ENCODE measurements around the gene BGN. TPM values are rescaled to one million over a fixed set of nuclear protein-coding genes. Genes with fewer than 3 reads are reported as not detected.

BGN gene
- total RNA-seq (2014; rRNA removed; shearing (Covaris generic)) = not detected in 2 replicates

- no peak for DNase-seq (ENCODE audit: low spot score)
- in situ Hi-C loops (cut with HindIII; ENCODE audit: low sequenced_read_pairs) = no loop called here
Observed at GRCh38 chrX:153494541-153495361, at the start of gene BGN. BGN (plus strand) TSS chrX:153494980; CDS start chrX:153504632, 9,652 bp downstream.

GRCh38 chrX:153445106-153445855 is 49.5 kb upstream of the BGN start:
- in situ Hi-C loops (cut with HindIII; ENCODE audit: low sequenced_read_pairs) = no loop called here
- DNase-seq (ENCODE audit: low spot score) = no peak

GRCh38 chrX:153445856-153446635 is 48.7 kb upstream of the BGN start, which contains the start of gene TREX2:
TREX2 (minus strand) TSS chrX:153446056; CDS start chrX:153445430, 626 bp downstream.
- in situ Hi-C loops (cut with HindIII; ENCODE audit: low sequenced_read_pairs) = no loop called here
- DNase-seq (ENCODE audit: low spot score) = no peak

- in situ Hi-C loops (cut with HindIII; ENCODE audit: low sequenced_read_pairs) = no loop called here
- no peak for DNase-seq (ENCODE audit: low spot score)
Observed at GRCh38 chrX:153446636-153446936, 48.2 kb upstream of the BGN start.

GRCh38 chrX:153446950-153447580 is 47.7 kb upstream of the BGN start:
- in situ Hi-C loops (cut with HindIII; ENCODE audit: low sequenced_read_pairs) = no loop called here
- no peak for DNase-seq (ENCODE audit: low spot score)

- no peak for DNase-seq (ENCODE audit: low spot score)
- in situ Hi-C loops (cut with HindIII; ENCODE audit: low sequenced_read_pairs) = no loop called here
Observed at GRCh38 chrX:153447581-153447960, 47.2 kb upstream of the BGN start.

GRCh38 chrX:153448556-153449367 is 46.0 kb upstream of the BGN start:
- no peak for DNase-seq (ENCODE audit: low spot score)

GRCh38 chrX:153449368-153450113 is 45.2 kb upstream of the BGN start:
- DNase-seq (ENCODE audit: low spot score) = no peak
- in situ Hi-C loops (cut with HindIII; ENCODE audit: low sequenced_read_pairs) = no loop called here

More at GRCh38 chrX:153448556-153449367, 46.0 kb upstream of the BGN start:
- in situ Hi-C loops (cut with HindIII; ENCODE audit: low sequenced_read_pairs) = no loop called here

GRCh38 chrX:153450114-153450948 is 44.4 kb upstream of the BGN start:
- in situ Hi-C loops (cut with HindIII; ENCODE audit: low sequenced_read_pairs) = no loop called here
- DNase-seq (ENCODE audit: low spot score) = no peak

- no peak for DNase-seq (ENCODE audit: low spot score)
- in situ Hi-C loops (cut with HindIII; ENCODE audit: low sequenced_read_pairs) = no loop called here
Observed at GRCh38 chrX:153450949-153451277, 43.9 kb upstream of the BGN start.

- no peak for DNase-seq (ENCODE audit: low spot score)
- in situ Hi-C loops (cut with HindIII; ENCODE audit: low sequenced_read_pairs) = no loop called here
Observed at GRCh38 chrX:153454901-153455550, 39.8 kb upstream of the BGN start.

- DNase-seq (ENCODE audit: low spot score) = no peak
- in situ Hi-C loops (cut with HindIII; ENCODE audit: low sequenced_read_pairs) = no loop called here
Observed at GRCh38 chrX:153455571-153455970, 39.2 kb upstream of the BGN start.

- in situ Hi-C loops (cut with HindIII; ENCODE audit: low sequenced_read_pairs) = no loop called here
- DNase-seq (ENCODE audit: low spot score) = no peak
Observed at GRCh38 chrX:153456161-153456560, 38.6 kb upstream of the BGN start.

GRCh38 chrX:153456704-153457103 is 38.1 kb upstream of the BGN start:
- DNase-seq (ENCODE audit: low spot score) = no peak
- in situ Hi-C loops (cut with HindIII; ENCODE audit: low sequenced_read_pairs) = no loop called here

GRCh38 chrX:153457136-153457825 is 37.5 kb upstream of the BGN start:
- DNase-seq (ENCODE audit: low spot score) = no peak
- in situ Hi-C loops (cut with HindIII; ENCODE audit: low sequenced_read_pairs) = no loop called here

GRCh38 chrX:153457827-153458466 is 36.8 kb upstream of the BGN start:
- no peak for DNase-seq (ENCODE audit: low spot score)
- in situ Hi-C loops (cut with HindIII; ENCODE audit: low sequenced_read_pairs) = no loop called here

Data from G401 (cell line).